ENCODE measurements around the gene IL3. TPM values are rescaled to one million over a fixed set of nuclear protein-coding genes. Genes with fewer than 3 reads are reported as not detected.
A peak's percentile ranks its signal among the peaks of the same experiment; 100 is the strongest.

The IL3 gene
- polyA plus RNA-seq, 4 donors: not detected

DNA sequence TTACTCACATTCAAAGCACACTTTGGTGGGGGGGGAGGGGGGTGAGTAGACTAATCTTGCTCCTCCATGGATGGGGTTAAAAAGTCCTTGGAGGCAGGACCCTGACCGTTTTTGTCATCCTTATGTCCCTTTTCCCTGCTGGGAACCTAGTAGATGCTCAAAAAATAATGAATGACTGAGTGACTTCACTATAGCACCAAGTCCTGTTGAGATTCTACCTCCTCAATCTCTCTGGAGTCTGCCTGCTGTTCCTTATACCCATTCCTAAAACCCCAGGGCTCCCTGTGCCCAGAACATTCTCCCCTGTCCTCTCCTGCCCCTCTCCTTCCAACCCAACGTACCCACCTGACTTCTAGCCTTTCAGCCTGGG is 10.9 kb downstream of the IL3 start:
- no peak for DNase-seq (ENCODE audit: low read depth in 4 of 4, low spot score in 3 of 4)

DNA sequence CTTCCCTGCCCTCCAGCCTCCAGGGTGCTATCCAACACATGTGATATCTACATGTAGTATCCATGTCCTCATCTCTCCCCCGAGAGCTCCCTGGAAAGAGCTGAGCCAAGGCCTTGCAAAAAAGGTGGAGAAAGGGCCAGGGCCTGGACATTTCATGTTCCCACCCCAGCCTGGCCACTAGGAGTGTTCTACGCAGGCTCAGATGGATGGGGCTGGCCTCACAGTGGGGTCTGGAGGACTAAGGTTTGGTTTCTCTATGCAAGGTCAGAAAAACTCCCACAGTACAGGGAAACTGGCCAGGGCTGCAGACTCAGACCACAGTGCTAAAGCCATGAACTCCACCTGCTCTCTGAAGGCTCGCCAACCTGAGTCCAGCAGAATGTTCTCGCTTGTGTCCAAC is 11.6 kb downstream of the IL3 start:
- no peak for DNase-seq (ENCODE audit: low read depth in 4 of 4, low spot score in 3 of 4)

DNA sequence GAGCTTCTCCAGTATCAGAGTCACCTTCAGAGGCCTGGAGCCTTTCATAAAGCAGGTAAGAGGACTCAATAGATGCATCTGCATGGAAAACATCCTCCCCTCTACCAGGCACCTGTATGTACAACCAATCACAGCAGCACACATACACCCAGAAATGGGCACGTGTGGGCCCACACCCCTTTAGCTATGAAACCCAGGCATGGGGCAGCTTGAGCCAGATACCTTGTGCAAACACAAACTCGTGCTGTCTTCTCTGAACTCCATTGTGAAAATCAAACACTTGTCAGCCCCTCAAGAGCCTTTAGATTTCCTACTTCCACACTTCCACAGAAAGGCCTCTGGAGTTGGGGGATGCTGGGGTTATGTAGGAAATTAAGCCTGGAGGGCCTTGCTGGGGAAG is 12.1 kb downstream of the IL3 start:
- DNase-seq (ENCODE audit: low read depth in 4 of 4, low spot score in 3 of 4): no peak

GRCh38 chr5:132073231-132074013 is 13.0 kb downstream of the IL3 start, which contains the start of gene CSF2:
TSS of gene CSF2 (plus strand) at chr5:132073789. CDS start at chr5:132073824, 35 bp downstream.
- no peak for DNase-seq (ENCODE audit: low read depth in 4 of 4, low spot score in 3 of 4)

DNA sequence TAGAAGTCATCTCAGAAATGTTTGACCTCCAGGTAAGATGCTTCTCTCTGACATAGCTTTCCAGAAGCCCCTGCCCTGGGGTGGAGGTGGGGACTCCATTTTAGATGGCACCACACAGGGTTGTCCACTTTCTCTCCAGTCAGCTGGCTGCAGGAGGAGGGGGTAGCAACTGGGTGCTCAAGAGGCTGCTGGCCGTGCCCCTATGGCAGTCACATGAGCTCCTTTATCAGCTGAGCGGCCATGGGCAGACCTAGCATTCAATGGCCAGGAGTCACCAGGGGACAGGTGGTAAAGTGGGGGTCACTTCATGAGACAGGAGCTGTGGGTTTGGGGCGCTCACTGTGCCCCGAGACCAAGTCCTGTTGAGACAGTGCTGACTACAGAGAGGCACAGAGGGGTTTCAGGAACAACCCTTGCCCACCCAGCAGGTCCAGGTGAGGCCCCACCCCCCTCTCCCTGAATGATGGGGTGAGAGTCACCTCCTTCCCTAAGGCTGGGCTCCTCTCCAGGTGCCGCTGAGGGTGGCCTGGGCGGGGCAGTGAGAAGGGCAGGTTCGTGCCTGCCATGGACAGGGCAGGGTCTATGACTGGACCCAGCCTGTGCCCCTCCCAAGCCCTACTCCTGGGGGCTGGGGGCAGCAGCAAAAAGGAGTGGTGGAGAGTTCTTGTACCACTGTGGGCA is 13.8 kb downstream of the IL3 start:
- DNase-seq (ENCODE audit: low read depth in 4 of 4, low spot score in 3 of 4): no peak

- DNase-seq (ENCODE audit: low read depth in 4 of 4, low spot score in 3 of 4): no peak
These were observed 14.6 kb downstream of the IL3 start for GRCh38 chr5:132074772-132075718.

DNA sequence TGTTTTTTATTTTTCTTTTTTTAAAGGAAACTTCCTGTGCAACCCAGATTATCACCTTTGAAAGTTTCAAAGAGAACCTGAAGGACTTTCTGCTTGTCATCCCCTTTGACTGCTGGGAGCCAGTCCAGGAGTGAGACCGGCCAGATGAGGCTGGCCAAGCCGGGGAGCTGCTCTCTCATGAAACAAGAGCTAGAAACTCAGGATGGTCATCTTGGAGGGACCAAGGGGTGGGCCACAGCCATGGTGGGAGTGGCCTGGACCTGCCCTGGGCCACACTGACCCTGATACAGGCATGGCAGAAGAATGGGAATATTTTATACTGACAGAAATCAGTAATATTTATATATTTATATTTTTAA is 15.2 kb downstream of the IL3 start:
- DNase-seq (ENCODE audit: low read depth in 4 of 4, low spot score in 3 of 4): no peak

- DNase-seq (ENCODE audit: low read depth in 4 of 4, low spot score in 3 of 4): no peak
These were observed 15.9 kb downstream of the IL3 start for GRCh38 chr5:132076202-132076830.

GRCh38 chr5:132076983-132077382 is 16.5 kb downstream of the IL3 start:
- DNase-seq (ENCODE audit: low read depth in 4 of 4, low spot score in 3 of 4): no peak

DNA sequence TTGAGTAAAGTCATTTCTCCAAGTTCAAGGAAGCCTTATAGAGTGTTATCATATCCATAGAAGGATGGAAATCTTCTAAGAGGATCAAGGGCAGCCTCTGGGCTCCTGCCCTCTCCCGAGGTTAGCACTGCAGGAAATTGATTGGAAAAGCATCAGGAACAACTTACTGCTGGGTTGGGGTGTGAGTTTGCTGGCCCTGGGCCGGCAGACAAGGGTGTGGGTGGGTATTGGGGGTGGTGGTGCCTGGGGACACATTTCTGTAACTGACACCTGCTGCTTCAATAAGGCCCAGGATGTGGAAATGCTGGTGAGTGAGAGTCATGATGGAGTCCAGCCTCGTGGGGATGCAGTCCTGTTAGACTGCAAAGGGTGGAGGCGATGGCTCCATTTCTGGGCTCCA is 18.6 kb downstream of the IL3 start:
- DNase-seq (ENCODE audit: low read depth in 4 of 4, low spot score in 3 of 4): no peak

- DNase-seq (ENCODE audit: low read depth in 4 of 4, low spot score in 3 of 4): no peak
These were observed 19.2 kb downstream of the IL3 start for GRCh38 chr5:132079619-132080018.

DNA sequence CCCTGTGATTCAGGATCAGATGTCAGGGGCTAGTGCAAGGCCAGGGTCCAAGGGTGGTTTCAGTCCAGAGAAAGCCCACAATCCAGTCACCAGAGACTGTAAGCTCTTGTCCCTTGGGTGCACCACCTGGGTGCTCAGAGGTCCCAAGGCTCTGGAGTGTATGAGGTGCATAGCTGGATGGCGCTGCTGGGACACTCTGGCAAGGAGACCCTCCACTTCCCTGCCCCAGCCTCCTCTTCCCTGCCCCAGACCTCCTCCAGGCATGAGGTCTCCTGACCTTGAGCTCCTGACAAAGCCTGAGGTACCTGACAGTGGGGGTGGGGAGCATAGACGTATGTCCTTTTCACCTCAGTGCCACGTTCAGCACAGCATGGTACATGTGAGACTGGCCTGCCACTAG is 20.1 kb downstream of the IL3 start:
- DNase-seq (ENCODE audit: low read depth in 4 of 4, low spot score in 3 of 4): no peak

DNA sequence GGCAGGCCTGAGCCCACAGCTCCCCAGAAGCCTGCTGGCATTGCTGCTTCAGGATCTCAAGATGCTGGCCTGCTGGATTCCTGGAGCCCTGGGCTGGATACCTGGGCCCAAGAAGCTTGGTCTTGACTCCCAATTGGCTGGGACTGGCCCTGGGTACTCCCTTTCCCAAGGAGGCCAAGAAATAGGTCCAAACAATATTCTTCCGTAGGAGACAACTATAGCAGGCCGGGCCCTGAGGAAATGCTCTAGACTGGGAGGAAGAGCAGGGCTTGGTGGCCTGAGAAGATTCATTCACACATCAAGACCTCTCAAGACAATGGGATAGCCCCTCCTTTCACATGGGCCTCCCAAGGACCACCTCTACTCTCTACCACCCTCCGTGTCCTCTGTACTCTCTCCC is 21.0 kb downstream of the IL3 start:
- no peak for DNase-seq (ENCODE audit: low read depth in 4 of 4, low spot score in 3 of 4)

- no peak for DNase-seq (ENCODE audit: low read depth in 4 of 4, low spot score in 3 of 4)
These were observed 22.0 kb downstream of the IL3 start for GRCh38 chr5:132082329-132083023.

DNA sequence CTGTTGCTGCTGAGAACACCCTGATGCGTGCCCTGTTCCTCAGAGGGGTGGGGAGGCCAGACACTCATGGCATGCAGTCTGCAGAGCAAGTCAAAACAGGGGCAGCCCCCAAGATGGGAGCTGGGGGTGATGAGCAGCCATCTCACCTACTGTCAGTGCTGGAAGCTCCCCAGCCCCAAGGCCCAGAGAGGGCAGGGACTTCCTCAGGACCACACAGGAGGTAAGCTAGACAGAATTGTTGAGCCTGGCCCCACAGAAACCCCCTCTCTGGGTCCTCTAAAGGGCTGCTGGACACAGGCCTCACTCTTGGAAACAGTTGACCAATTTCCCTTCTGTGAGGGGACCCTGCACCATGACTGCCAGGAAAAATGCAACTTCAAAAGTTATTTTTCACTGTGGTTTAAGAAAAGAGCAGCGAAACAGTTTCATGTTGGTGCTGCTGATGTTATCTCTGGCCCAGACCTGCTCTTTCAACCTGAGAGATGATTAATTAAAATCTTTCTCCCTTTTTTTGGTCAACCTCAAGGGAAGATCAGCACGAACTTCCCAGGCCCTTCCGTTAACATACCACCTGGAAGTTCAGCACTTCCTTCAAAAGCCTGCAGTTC is 22.7 kb downstream of the IL3 start:
- no peak for DNase-seq (ENCODE audit: low read depth in 4 of 4, low spot score in 3 of 4)

GRCh38 chr5:132085686-132086085 is 25.2 kb downstream of the IL3 start:
- DNase-seq (ENCODE audit: low read depth in 4 of 4, low spot score in 3 of 4): no peak

GRCh38 chr5:132086277-132086794 is 25.9 kb downstream of the IL3 start:
- peak in 1 of 4 donors; percentile 14 for DNase-seq (ENCODE audit: low read depth in 4 of 4, low spot score in 3 of 4)

GRCh38 chr5:132087176-132087575 is 26.7 kb downstream of the IL3 start:
- no peak for DNase-seq (ENCODE audit: low read depth in 4 of 4, low spot score in 3 of 4)

GRCh38 chr5:132087661-132088060 is 27.2 kb downstream of the IL3 start:
- DNase-seq (ENCODE audit: low read depth in 4 of 4, low spot score in 3 of 4): no peak

DNA sequence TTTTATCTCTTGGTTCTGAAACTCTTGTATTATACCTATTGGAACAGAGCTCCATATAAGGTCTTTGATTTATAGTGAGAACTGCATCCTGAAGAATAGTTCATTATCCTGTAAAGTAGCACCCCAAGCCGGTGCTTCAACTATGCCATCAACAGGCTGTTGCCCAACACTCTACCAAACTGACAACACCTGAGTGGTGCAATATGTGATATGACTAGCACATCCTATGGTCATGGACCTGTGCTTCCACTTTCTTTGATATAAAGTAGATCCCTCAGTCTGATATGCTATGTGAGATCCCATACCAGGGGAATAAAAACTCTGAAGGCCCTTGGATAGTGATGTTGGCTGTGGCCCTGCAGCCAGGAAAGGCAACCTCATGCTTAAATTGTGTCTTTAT is 28.9 kb downstream of the IL3 start:
- DNase-seq (ENCODE audit: low read depth in 4 of 4, low spot score in 3 of 4): no peak
